Measurements from ENCODE around the gene NINJ2.

GRCh38 chr12:561391-561705 is 101.9 kb downstream of the NINJ2 start:
- TF ChIP-seq CTCF (IDR thresholded peaks at IDR 0.05): no peak
- TF ChIP-seq POLR2A (IDR thresholded peaks at IDR 0.05): no peak
